Peyer's patch (tissue), 4 donors: Measurements from ENCODE around the gene OBSCN.

Experiments
- POLR2A ChIP-seq, 2 donors: fragments of 450-650 bp; IDR thresholded peaks; one replicate each; pipeline ENCODE4 v1.5.1; 2017; ENCODE audit warnings: antibody characterized with exemption in 2 of 2, mild to moderate bottlenecking in 2 of 2, moderate library complexity in 2 of 2
- TF ChIP-seq, protein P1 (sequence below), 6 experiments: fragments of 450-650 bp in 4 of 6; fragments of 200-600 bp in 2 of 6; sonication (generic) in 1 of 6; IDR thresholded peaks; one replicate each; pipeline ENCODE4 v1.5.1; 2017 to 2019; ENCODE audit warnings: antibody characterized with exemption in 6 of 6, mild to moderate bottlenecking in 3 of 6, moderate library complexity in 1 of 6

GRCh38 chr1:228182296-228183030, 25.4 kb upstream of the OBSCN start:
- TF ChIP-seq, protein P1, sequence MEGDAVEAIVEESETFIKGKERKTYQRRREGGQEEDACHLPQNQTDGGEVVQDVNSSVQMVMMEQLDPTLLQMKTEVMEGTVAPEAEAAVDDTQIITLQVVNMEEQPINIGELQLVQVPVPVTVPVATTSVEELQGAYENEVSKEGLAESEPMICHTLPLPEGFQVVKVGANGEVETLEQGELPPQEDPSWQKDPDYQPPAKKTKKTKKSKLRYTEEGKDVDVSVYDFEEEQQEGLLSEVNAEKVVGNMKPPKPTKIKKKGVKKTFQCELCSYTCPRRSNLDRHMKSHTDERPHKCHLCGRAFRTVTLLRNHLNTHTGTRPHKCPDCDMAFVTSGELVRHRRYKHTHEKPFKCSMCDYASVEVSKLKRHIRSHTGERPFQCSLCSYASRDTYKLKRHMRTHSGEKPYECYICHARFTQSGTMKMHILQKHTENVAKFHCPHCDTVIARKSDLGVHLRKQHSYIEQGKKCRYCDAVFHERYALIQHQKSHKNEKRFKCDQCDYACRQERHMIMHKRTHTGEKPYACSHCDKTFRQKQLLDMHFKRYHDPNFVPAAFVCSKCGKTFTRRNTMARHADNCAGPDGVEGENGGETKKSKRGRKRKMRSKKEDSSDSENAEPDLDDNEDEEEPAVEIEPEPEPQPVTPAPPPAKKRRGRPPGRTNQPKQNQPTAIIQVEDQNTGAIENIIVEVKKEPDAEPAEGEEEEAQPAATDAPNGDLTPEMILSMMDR (IDR thresholded peaks at IDR 0.05): no peak
- TF ChIP-seq POLR2A (IDR thresholded peaks at IDR 0.05): no peak
